H7 (cell line): ENCODE measurements around the gene ARHGEF5. TPM values are rescaled to one million over a fixed set of nuclear protein-coding genes. Genes with fewer than 3 reads are reported as not detected.

Experiments used
- DNase-seq: peaks from one replicate; pipeline ENCODE4 v3.0.0; 2012
- H3K27me3 ChIP-seq: 2 replicates; pipeline ENCODE4 v1.6.0; 2011; ENCODE audit warnings: mild to moderate bottlenecking, low read length; ENCODE audit not compliant: control insufficient read depth, insufficient read depth
- H3K36me3 ChIP-seq: replicated peaks from 2 replicates; pipeline ENCODE4 v1.5.1; 2011; ENCODE audit warnings: low read length; ENCODE audit not compliant: control insufficient read depth, insufficient read depth
- H3K4me3 ChIP-seq: 2 replicates; pipeline ENCODE4 v1.5.1; 2011; ENCODE audit warnings: low read depth, mild to moderate bottlenecking, control low read depth, low read length, moderate library complexity; ENCODE audit not compliant: insufficient read depth
- total RNA-seq: library from RNA; depleted of rRNA; stranded (reverse); fragments of >200 nt; shearing (Covaris generic); gene quantifications from 2 replicates; pipeline ENCODE4 v1.2.3, GENCODE V29; 2014; rRNA removed

ARHGEF5 gene
- total RNA-seq, 1 experiment from 2014 or later, result 10.4 TPM

DNA sequence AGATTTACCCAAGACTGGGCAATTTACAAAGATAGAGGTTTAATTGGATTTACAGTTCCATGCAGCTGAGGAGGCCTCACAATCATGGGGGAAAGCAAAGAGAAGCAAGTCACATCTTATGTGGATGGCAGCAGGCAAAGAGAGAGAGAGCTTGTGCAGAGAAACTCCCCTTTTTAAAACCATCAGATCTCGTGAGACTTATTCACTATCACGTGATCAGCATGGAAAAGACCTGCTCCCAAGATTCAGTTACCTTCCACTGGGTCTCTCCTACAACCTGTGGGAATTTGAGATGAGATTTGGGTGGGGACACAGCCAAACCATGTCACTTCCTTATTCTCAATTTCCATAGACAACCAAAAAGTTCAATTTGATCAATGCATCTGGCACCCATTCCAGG is 73.2 kb downstream of the ARHGEF5 start:
- no peak overlapping the region for H3K4me3 ChIP-seq
- no peaks in the 10 kb centered on the region for H3K27me3 ChIP-seq
- DNase-seq, result no peak
- H3K36me3 ChIP-seq, result no peaks in the 10 kb centered on the region

Other genes starting within 250 kb of the ARHGEF5 start
- gene OR2A2, start 245.8 kb upstream of the ARHGEF5 start, total RNA-seq, result not detected in 2 replicates
- not detected in 2 replicates for gene OR2A14, start 232.2 kb upstream of the ARHGEF5 start, total RNA-seq
- 4.9 and 7.5 TPM in 2 replicates for gene CTAGE4, start 171.9 kb upstream of the ARHGEF5 start, total RNA-seq
- gene ARHGEF35, start 159.6 kb upstream of the ARHGEF5 start, total RNA-seq, result 1.4 and 1.6 TPM in 2 replicates
- gene OR2A42, start 115.8 kb upstream of the ARHGEF5 start, total RNA-seq, result not detected in 2 replicates
- gene OR2A7, start 90.6 kb upstream of the ARHGEF5 start, total RNA-seq, result 2.0 TPM in 2 replicates
- not detected in 2 replicates for gene CTAGE8, start 86.1 kb upstream of the ARHGEF5 start, total RNA-seq
- gene OR2A1, start 43.0 kb upstream of the ARHGEF5 start, total RNA-seq, result 0.74 TPM in 1 of 2 replicates, not detected in the other
- not detected in 2 replicates for gene NOBOX, start 48.3 kb downstream of the ARHGEF5 start, total RNA-seq